NCI-H446 (cell line): ENCODE measurements around the gene KLF17.
"Not testable (repeated sequence)": the region's sequence is repeated elsewhere in the genome, so short reads cannot be mapped to it uniquely, and the experiment has no call there.

Experiments
- DNase-seq, 2 experiments: peaks; one replicate each; lab custom pipeline; 2025; lab: John Stamatoyannopoulos, UW

The KLF17 gene

DNA sequence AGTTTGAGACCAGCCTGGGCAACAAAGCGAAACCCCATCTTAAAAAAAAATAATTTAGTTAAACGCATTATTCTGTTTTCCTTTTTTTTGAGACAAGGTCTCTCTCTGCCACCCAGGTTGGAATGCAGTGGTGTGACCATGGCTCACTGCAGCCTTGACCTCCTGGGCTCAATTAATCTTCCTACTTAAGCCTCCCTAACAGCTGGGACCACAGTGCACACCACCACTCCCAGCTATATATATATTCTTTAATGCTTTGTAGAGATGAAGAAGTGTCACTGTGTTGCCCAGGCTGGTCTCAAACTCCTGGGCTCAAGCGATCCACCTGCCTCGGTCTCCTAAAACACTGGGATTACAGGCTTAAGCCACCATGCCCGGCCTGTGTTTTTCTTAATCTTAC is 7.7 kb upstream of the KLF17 start:
- no peak for DNase-seq

DNA sequence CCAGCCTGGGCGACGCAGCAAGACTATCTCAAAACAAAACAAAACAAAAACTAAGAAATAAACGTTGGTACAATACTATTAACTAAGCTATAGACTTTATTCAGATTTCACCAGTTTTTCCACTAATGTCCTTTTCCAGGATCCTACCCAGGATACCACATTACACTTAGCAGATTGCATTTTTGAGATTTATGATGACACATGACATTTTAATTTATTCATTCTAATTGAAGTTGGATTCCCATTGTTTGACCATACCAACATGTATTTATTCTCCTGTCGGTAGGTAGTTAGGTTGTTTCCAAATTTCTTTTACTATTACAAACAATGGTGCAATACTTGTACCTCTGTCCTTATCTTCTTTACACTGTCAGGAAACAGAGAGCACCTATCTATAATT is 6.8 kb upstream of the KLF17 start:
- no peak for DNase-seq

DNA sequence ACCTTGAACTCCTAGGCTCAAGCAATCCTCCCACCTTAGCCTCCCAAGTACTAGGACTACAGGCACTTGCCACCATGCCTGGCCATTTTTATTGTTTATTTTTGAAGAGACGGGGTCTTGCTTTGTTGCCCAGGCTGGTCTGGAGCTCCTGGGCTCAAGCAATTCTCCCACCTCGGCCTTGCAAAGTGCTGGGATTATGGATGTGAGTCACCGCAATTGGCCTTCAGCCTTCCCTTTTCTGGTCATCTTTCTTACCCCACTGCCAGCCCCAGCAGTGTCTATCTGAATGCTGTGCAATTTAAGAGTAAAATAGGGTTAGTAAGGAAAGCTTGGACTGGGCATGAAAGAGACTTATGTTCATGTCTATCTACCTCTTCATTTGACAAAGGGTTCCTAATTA is 6.1 kb upstream of the KLF17 start:
- DNase-seq = no peak

DNA sequence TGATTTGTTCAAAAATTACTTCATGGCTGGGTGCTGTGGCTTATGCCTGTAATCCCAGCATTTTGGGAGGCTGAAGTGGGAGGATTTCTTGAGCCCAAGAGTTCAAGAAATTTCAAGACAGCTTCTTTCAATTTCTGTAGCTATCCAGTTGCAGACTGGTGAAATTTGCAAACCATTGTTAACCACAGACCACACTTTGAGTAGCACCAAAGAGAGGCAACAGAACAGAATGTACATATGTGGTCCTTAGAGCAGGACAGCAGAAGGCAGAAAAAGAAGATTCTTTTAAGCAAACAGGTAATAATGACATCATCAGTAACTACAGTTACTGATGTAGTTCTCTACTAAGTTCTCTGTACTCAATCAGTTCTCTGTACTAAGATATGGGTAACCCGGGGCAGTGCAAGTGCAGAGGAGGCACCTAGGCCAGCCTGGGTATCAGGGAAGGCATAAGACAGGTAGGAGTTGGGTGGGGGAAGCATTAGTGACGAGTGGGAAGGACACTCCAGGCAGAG is 5.5 kb upstream of the KLF17 start:
- DNase-seq = no peak

DNA sequence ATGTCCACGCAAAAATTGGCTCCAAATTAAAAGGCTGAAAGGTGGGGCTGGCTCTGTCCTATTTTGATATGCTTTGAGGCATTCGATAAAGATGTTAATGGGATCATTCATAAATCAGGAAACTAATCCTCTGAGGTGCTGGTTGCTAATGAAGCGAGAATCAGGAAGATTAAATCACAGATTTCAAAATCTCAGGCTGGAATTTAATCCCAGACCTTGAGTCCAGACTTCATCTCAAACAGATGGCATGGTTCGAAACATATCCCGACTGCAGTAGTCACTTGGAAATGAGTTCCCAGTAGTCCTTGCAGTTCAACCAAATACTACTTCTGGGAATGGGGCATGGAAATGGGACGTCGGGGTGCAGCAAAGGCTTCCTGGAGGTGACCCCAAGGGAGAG is 4.5 kb upstream of the KLF17 start:
- no peak for DNase-seq

DNA sequence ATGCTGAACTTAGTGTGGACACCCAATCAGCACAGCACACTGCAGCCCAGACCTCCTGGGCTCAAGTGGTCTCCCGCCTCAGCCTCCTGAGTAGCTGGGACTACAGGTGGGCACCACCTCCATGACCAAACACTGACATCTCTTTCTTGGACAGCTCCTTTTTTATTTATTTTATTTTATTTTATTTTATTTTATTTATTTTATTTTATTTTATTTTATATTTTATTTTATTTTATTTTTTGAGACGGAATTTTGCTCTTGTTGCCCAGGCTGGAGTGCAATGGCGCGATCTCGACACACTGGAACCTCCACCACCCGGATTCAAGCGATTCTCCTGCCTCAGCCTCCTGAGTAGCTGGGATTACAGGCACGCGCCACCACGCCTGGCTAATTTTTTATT is 1.3 kb upstream of the KLF17 start:
- DNase-seq = not testable (repeated sequence)

DNA sequence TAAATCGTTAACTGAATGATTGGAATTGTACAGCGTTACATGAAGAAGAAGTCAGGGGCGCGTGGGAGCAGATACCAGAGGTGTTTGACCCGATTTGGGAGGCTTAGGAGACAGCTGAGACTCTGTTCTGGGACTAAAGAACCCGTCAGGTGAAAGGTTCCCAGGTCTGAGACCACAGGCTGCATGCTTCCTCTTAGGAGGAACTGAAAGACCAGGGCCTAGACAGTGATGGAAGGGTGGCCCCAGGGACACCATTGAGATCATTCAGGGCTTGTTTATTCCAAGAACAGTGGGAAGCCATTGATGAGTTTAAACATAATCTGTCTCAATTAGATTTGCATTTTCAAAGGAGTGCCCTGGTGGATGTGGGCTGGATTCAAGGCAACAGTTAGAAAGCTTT is 904 bp downstream of the KLF17 start:
- DNase-seq = no peak

DNA sequence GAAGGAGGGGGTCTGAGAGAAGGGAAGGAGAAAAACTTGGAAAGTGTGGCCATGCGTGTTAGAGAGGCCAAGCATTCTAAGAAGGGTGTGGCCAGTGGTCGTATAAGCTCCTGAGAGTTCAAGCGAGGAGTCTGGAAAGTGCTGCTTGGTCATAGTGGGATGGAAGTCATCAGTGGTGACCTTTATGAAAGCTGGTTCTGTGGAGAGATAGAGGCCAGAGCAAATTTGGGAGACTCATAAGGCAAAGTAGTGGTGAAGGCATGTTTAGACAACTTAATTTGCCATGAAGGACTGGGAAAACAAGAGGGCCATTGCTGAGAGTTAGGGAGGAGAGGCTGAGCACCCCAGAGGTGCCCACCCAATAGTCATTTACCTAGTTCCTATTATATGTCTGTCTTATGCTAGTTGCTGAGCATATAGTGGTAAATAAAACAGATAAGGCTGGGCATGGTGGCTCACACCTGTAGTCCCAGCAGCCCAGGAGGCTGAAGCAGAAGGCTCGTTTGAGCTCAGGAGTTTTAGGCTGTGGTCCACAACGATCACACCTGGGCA is 1.9 kb downstream of the KLF17 start:
- no peak for DNase-seq

DNA sequence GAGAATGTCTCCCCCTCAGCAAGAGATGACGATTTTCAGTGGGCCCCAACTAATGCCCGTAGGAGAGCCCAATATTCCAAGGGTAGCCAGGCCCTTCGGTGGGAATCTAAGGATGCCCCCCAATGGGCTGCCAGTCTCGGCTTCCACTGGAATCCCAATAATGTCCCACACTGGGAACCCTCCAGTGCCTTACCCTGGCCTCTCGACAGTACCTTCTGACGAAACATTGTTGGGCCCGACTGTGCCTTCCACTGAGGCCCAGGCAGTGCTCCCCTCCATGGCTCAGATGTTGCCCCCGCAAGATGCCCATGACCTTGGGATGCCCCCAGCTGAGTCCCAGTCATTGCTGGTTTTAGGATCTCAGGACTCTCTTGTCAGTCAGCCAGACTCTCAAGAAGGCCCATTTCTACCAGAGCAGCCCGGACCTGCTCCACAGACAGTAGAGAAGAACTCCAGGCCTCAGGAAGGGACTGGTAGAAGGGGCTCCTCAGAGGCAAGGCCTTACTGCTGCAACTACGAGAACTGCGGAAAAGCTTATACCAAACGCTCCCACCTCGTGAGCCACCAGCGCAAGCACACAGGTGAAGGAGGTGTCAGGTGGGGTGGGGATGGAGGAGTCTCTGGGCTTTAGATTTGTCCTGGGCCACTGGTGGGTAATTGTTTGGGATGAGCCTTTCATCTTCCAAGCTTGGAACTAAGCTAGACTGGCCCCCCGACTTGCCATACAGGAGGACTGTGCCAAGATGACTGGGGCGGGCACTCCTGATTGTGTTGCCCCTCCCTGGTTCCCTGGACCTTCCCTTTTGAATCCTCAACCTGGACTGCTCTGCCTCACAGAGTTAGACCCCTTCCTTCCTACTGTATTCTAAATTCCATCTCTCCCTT is 11.2 kb downstream of the KLF17 start:
- DNase-seq = no peak

DNA sequence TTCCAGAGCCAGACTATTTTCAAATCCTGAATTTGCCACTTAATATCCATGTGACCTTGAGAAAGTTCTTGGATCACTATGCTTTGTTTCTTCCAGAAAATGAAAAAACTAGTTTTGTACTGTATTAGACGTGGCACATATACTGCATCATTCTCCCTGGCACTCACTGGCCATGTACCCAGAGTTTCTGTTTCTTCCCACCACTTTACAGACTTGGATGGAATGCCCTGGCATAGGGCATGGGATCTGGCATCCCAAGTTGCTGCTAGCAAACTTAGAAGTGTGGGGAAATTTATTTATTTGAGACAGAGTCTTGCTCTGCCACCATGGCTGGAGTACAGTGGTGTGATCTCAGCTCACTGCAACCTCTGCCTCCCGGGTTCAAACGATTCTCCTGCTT is 12.8 kb downstream of the KLF17 start:
- no peak for DNase-seq

DNA sequence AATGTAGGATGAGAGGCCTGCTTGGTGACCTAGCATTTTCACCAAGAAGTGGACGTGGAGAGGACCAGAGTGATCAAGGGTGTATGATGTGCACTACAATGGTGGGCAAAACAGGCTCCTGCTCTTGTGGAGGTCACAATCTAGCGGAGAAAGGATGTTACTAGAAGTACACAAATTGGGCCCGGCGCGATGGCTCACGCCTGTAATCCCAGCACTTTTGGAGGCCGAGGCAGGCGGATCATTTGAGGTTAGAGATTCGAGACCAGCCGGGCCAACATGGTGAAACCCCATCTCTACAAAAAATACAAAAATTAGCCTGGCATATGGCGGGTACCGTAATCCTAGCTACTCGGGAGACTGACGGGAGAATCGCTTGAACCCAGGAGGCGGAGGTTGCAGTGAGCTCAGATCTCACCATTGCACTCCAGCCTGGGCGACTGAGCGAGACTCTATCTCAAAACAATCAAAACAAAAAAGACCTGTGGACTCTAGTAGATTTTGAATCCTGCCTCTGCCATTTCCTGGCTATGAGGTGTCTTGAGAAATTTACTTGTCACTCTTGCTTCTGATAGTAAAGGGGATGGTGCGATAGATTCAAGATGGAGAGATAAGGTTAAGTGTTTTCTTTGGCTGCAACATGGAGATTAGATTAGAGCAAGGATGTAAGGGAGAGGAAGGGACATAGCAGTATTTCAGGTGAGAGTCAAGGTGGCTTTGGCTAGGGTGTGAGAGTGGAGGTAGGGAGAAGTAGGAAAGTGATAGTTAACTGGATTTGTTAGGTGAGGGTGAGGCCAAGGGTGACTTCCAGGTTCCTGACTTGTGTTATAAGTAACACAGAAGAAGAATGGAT is 15.7 kb downstream of the KLF17 start:
- no peak for DNase-seq

DNA sequence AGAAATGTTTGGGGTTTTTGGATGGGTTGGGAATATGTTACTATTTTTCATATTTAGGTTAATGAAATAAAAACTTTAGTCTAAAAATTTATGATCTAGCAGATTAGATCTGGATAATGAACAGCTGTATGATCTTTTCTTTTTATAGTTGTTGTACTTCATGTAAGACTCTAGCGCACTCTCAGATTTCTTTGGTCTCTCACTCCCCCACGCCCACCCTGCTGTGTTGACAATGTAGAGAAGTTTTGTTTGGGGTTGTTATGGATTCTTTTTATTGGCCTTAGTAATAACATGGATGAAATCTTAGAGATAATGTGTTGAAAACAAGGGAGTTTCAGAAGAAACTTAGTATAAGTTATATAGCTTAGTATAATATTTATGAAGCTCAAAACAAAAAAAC is 17.3 kb downstream of the KLF17 start:
- no peak for DNase-seq

DNA sequence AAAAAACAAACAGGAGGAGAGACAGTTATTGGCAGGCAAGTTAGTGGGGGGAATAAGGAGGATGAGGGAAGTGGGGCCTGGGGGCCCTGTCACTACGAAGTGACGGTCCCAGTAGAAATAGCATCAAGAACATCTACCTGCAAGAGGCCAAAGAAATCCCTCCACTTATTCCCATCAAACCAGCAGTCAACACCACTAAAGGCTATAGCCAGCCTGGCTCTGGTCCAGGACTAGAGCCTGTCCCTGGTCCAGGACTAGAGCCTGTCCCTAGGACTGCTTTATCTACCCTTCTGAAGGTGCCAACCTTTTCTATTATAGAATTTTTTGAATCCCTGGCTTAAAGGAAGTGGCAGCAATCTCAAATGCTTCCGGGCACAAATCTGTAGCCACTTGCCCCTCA is 19.6 kb downstream of the KLF17 start:
- no peak for DNase-seq

DNA sequence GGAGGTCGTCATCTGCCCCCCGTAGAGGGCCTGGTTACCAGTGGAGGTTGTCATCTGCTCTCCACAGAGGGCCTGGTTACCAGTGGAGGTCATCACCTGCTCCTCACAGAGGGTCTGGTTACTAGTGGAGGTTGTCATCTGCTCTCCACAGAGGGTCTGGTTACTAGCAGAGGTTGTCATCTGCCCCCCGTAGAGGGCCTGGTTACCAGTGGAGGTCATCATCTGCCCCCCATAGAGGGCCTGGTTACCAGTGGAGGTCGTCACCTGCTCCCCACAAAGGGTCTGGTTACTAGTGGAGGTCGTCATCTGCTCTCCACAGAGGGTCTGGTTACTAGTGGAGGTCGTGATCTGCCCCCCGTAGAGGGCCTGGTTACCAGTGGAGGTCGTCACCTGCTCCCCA is 20.9 kb downstream of the KLF17 start:
- DNase-seq = not testable (repeated sequence)

DNA sequence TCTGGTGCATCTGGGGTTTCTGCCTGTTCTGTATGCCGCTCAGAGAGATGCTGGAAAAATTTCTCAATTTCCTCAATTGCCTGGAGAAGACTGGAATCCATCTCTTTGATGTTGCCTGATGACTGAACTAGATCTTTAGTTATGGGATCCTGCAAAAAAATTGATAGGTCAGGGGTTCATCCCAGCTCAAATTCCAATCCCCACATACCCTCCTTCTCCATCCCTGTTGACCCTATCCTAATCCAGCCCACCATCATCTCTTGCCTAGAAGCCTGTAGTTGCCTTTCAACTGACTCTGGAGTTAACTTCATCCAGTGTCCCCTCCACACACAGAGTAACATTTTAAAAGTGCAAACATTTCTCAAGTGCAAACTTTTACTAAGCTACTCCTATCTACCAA is 22.9 kb downstream of the KLF17 start, which contains the start of gene KLF18:
KLF18 (minus strand) TSS at position 101 of the 400 bp plus-strand sequence; CDS start at position 101, 0 bp downstream.
- no peak for DNase-seq

DNA sequence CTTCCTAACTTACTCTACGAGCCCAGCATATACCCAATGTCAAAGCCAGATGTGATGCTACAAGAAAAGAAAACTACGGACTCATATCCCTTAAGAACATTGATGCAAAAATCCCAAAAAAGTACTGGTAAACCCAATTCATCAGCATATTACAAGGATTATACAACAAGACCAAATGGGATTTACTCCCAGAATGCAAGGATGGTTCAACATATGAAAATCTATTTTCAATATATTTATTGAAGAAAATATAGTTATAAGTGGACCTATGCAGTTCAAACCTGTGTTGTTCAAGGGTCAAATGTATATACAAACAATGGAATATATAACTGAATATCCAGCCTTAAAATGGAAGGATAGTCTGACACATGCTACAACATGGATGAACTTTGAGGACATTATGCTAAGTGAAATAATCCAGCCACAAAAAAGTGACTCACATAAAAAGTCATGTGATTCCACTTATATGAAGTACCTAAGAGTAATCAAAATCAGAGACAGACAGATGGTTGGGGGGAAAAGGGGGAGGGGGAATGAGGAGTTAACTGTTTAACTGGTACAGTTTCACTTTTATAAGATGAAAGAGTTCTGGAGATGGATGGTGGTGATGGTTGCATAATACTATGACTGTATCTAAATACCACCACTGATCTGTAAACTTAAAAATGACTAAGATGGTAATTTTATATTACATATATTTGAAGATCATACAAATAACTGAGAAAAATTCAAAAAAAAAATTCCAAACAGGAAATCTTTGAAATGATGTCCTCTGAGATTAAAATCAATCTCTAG is 26.5 kb downstream of the KLF17 start:
- DNase-seq = no peak

DNA sequence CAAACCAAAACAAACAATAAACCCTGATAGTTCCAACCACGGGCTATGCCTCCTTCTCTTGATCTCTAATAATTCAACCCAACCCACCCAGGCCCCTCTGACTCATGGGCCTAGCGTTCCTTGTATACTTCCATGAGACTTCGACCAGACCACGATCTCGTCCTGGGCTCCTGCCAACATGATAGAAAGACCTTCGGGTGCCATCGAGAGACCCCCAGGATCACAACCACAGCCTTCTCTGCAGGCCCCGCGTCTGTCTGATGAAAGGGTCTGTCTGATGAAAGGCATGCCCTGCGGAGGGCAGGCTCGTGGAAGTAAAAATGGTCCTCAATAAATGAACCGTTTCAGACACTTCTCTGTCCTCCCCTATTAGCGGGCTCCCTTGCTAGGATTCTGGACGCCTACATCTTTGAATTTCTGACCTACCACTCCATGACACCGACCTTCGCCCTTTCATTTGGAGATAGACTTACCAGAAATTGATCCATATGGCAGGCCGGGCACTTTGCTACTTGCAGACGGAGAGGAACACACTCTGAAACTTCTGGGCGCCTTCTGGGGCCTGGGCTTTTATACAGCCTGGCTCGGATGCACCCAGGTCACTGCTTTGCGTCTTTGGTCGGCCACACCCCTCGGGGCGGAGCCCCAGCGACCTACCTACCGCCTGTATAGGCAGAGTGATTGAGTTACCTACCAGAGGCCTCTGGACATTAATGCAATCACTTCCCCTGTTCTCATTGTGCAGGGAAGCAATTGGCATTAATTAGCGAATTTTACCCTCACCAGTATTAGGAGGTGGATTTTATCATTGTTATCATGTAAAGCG is 28.1 kb downstream of the KLF17 start:
- DNase-seq = no peak

DNA sequence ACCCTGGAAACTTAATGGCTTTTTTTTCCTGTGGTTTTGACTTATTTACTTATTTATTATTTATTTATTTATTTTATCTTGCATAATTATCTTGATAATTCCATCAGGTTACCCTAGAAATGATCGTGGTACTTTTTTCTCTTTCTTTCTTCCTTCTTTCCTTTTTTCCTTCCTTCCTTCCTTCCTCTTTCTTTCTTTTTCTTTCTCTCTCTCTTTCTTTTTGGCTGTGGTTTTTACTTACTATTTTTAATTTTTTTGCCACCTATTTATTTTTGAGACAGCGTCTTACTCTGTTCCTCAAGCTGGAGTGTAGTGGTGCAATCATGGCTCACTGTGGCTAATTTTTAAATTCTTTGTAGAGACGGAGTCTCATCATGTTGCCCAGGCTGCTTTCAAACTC is 29.0 kb downstream of the KLF17 start:
- no peak for DNase-seq

DNA sequence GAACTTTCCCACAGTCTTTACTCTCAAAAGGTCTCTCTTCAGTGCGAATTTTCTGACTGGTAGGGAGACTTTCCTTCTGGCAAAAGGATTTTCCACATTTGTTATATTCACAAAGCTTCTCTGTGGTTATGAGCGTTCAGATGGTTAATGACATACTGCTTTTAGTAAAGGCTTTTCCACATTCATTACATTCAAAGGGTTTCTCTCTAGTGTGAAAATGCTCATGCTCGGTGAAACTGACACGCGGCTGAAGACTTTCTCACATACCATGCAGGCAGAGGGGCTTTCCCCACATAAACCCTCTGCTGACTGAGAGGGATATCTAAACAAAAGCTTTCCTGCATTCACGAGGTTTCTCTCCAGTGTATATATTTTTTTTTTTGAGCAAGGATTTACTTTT is 32.7 kb downstream of the KLF17 start:
- DNase-seq = no peak

DNA sequence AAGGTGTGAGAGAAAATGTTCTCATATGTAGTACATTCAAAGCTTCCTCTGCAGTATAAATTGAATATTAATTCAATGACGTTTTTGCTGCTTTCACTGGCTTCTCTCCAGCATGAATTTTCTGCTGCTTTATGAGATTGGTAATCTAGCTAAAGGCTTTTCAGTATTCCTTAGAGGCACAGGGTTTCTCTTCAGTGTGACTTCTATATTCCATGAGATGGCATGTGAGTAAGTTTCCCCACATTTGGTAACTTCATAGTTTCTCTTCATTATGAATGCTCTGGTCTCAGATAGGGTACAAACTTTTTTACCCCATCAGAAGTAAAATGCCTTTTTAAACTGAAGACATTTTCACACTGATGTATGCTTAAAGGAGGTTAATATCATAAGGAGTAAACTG is 33.2 kb downstream of the KLF17 start:
- DNase-seq = no peak

DNA sequence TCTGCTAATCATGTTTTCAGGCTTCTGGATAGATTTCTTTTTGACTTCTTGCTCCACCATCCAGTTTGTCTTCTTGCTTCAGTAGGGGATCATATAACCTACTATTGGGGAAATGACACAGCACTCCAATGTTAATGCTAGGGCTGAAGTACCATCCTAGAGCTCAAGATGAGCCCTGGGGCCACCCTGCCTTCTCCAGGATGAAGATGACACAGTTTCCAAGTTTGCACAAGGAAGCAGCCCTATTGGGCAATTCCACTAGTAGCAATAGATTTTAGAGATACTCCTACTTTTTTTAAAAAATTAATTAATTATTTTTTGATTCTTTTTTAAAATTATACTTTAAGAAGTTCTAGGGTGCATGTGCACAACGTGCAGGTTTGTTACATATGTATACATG is 34.1 kb downstream of the KLF17 start:
- no peak for DNase-seq
